K562 (cell line): ENCODE measurements around the gene CTSW. TPM values are rescaled to one million over a fixed set of nuclear protein-coding genes. Genes with fewer than 3 reads are reported as not detected.

ENCODE experiments used
- AFF1 ChIP-seq, 2 experiments: fragments of 450-650 bp; IDR thresholded peaks; 2 replicates each; pipeline ENCODE4 v1.6.1; 2018; ENCODE audit warnings: mild to moderate bottlenecking in 2 of 2, low read depth in 1 of 2; ENCODE audit not compliant: partially characterized antibody in 2 of 2
- BRF2 ChIP-seq: IDR thresholded peaks from 3 replicates; pipeline ENCODE4 v1.6.1; 2011; ENCODE audit warnings: borderline replicate concordance, mild to moderate bottlenecking; ENCODE audit not compliant: insufficient read length, insufficient read depth
- CBX2 ChIP-seq: fragments of 200-600 bp; sonication (generic); IDR thresholded peaks from one replicate; pipeline ENCODE4 v1.6.1; 2012; ENCODE audit warnings: mild to moderate bottlenecking, low read length, inconsistent platforms; ENCODE audit not compliant: insufficient read depth, poor library complexity, severe bottlenecking
- CCNT2 ChIP-seq: IDR thresholded peaks from 2 replicates; pipeline ENCODE4 v1.6.1; 2011; ENCODE audit warnings: borderline replicate concordance, low read depth, mild to moderate bottlenecking, moderate library complexity, mixed read lengths, low read length; ENCODE audit not compliant: insufficient read length; ENCODE audit errors: extremely low read depth
- CREM ChIP-seq: IDR thresholded peaks from 2 replicates; pipeline ENCODE4 v1.6.1; 2014; ENCODE audit warnings: antibody characterized with exemption, low read depth
- ETS2 ChIP-seq: IDR thresholded peaks from 2 replicates; pipeline ENCODE4 v1.6.1; 2016; ENCODE audit warnings: borderline replicate concordance, missing genetic modification characterization, mild to moderate bottlenecking, moderate library complexity, missing compliant biosample characterization; ENCODE audit not compliant: poor library complexity, severe bottlenecking
- GATA2 ChIP-seq: sonication (generic); formaldehyde crosslinking; IDR thresholded peaks from 2 replicates; pipeline ENCODE4 v1.4.0; 2020; ENCODE audit warnings: mild to moderate bottlenecking, missing genetic modification reagents
- MXI1 ChIP-seq: IDR thresholded peaks from 2 replicates; pipeline ENCODE4 v1.6.1; 2011; ENCODE audit warnings: low read depth, mild to moderate bottlenecking, improper control_type of control experiment, low read length
- PHF20 ChIP-seq: fragments of 450-650 bp; IDR thresholded peaks from 2 replicates; pipeline ENCODE4 v1.6.1; 2018; ENCODE audit not compliant: partially characterized antibody
- POLR2G ChIP-seq: fragments of 200-400 bp; formaldehyde crosslinking; IDR thresholded peaks from 2 replicates; pipeline ENCODE4 v1.6.1; 2017; ENCODE audit warnings: low read depth, mild to moderate bottlenecking, antibody characterized with exemption, low read length, moderate library complexity
- POLR3G ChIP-seq: IDR thresholded peaks from 2 replicates; pipeline ENCODE4 v1.6.1; 2011; ENCODE audit not compliant: insufficient read length, insufficient replicate concordance; ENCODE audit errors: extremely low read depth
- SAP30 ChIP-seq: fragments of 200-600 bp; sonication (generic); IDR thresholded peaks from 2 replicates; pipeline ENCODE4 v1.6.1; 2012; ENCODE audit warnings: borderline replicate concordance, low read depth, mild to moderate bottlenecking, moderate library complexity, low read length, control low read depth, inconsistent platforms; ENCODE audit not compliant: insufficient read depth, poor library complexity, severe bottlenecking
- TARDBP ChIP-seq: fragments of 450-650 bp; IDR thresholded peaks from 2 replicates; pipeline ENCODE4 v1.6.1; 2016
- TEAD1 ChIP-seq, 2 experiments: fragments of 450-650 bp in 1 of 2; sonication (generic) in 1 of 2; formaldehyde crosslinking; IDR thresholded peaks; 2 replicates each; pipeline versions ENCODE4 v1.4.0 to v1.8.0; 2020 to 2022; ENCODE audit warnings: mild to moderate bottlenecking in 2 of 2, missing genetic modification reagents in 1 of 2
- UBTF ChIP-seq, 2 experiments: IDR thresholded peaks; 2 replicates each; pipeline ENCODE4 v1.6.1; 2012; ENCODE audit warnings: improper control_type of control experiment in 2 of 2, low read depth in 2 of 2, low read length in 2 of 2, borderline replicate concordance in 1 of 2
- ZBTB8A ChIP-seq: fragments of 450-650 bp; IDR thresholded peaks from 2 replicates; pipeline ENCODE4 v1.6.1; 2018; ENCODE audit warnings: mild to moderate bottlenecking, moderate library complexity; ENCODE audit not compliant: partially characterized antibody
- ZNF165 ChIP-seq: fragments of 250-450 bp; sonication (Bioruptor Pico); IDR thresholded peaks from 2 replicates; pipeline ENCODE4 v1.4.0; 2020; ENCODE audit warnings: borderline replicate concordance
- polyA plus RNA-seq, 8 experiments: library from polyadenylated mRNA; depleted of rRNA in 4 of 8; stranded (reverse) in 5 of 8; unstranded in 3 of 8; fragments of >200 nt; fragmentation: Nextera tagmentation in 2 of 8; fragmentation: Illumina TruSeq in 1 of 8; extraction: Ambion mirVana in 2 of 8; extraction: Trizol in 1 of 8; gene quantifications; 2 replicates each; pipeline versions ENCODE4 v1.2.1 to v1.2.3, GENCODE V29; 2011 to 2014; ENCODE audit warnings: inconsistent platforms in 1 of 8, missing spikeins in 1 of 8
- total RNA-seq, 7 experiments: library from RNA; depleted of rRNA in 6 of 7; stranded (reverse); fragments of >200 nt in 6 of 7; fragmentation: Illumina TruSeq in 2 of 7; extraction: Trizol in 2 of 7; gene quantifications; 2 replicates each; pipeline versions ENCODE4 v1.2.1 to v1.2.3, GENCODE V29; 2011 to 2021; ENCODE audit warnings: low replicate concordance in 1 of 7

Gene CTSW
- total and polyA plus RNA-seq, 9 of the 15 experiments (the other 6 are each of a cell fraction or from before 2014, with no cell fraction given) = 0.04 TPM; not detected in 8

GRCh38 chr11:65888163-65888814 lies 8.7 kb downstream of the CTSW start, which contains the start of gene FIBP (continued):
- TF ChIP-seq SAP30 (peak; percentile 74), CBX2 (no peak), TARDBP (no peak), ETS2 (no peak), ZNF165 (CRISPR knock-in tag) (no peak), POLR2G (peak; percentile 97), UBTF (IDR thresholded peaks at IDR 0.05; ENCODE audit: borderline replicate concordance in 1 of 2, low read depth in 2 of 2, low read length in 2 of 2) (no peak), TEAD1 (CRISPR knock-in tag; IDR thresholded peaks at IDR 0.05) (peak in 1 of 2 experiments; percentile 52; a peak in 2 of 4 replicates), CREM (peak; percentile 97), AFF1 (IDR thresholded peaks at IDR 0.05; ENCODE audit: low read depth in 1 of 2, partially characterized antibody in 2 of 2) (no peak), PHF20 (peak; percentile 95), GATA2 (no peak), CCNT2 (peak; percentile 90), POLR3G (no peak), MXI1 (no peak), ZBTB8A (no peak), BRF2 (no peak)
